Ovary (tissue), 10 donors: ENCODE data around the gene CHST14. TPM values are rescaled to one million over a fixed set of nuclear protein-coding genes. Genes with fewer than 3 reads are reported as not detected.

Experiments
- DNase-seq, 5 donors: peaks; one replicate each; pipeline ENCODE4 v3.0.0-alpha.2; 2019 to 2020
- H3K27ac ChIP-seq, 2 donors: fragments of 200-600 bp; one replicate each; pipeline versions ENCODE4 v1.5.1 to v1.8.0; 2019 to 2022
- H3K27me3 ChIP-seq: fragments of 200-600 bp; one replicate; pipeline ENCODE4 v1.8.0; 2022
- H3K36me3 ChIP-seq: fragments of 200-600 bp; sonication (generic); one replicate; pipeline ENCODE4 v1.5.1; 2019
- H3K4me1 ChIP-seq: one replicate; pipeline ENCODE4 v1.8.1; 2013; ENCODE audit warnings: mild to moderate bottlenecking, moderate library complexity; ENCODE audit not compliant: insufficient read depth
- H3K4me3 ChIP-seq: fragments of 200-600 bp; sonication (generic); one replicate; pipeline ENCODE4 v1.5.1; 2017
- H3K9me3 ChIP-seq, 2 donors: fragments of 200-600 bp in 1 of 2; sonication (generic) in 1 of 2; one replicate each; pipeline versions ENCODE4 v1.5.1 to v1.8.1; 2013 to 2019; ENCODE audit warnings: mild to moderate bottlenecking in 1 of 2, moderate library complexity in 1 of 2
- CTCF ChIP-seq, 3 donors: fragments of 450-650 bp in 2 of 3; fragments of 200-600 bp in 1 of 3; IDR thresholded peaks; one replicate each; pipeline versions ENCODE4 v1.5.1 to v1.8.0; 2016 to 2022; ENCODE audit warnings: antibody characterized with exemption in 3 of 3, mild to moderate bottlenecking in 1 of 3
- EP300 ChIP-seq: sonication (generic); formaldehyde crosslinking; IDR thresholded peaks from one replicate; pipeline ENCODE4 v1.6.1; 2017; ENCODE audit warnings: antibody characterized with exemption
- POLR2A ChIP-seq: fragments of 450-650 bp; IDR thresholded peaks from one replicate; pipeline ENCODE4 v1.6.1; 2017; ENCODE audit warnings: antibody characterized with exemption, mild to moderate bottlenecking, moderate library complexity
- WGBS, 3 donors: extraction: QIAGEN DNeasy Blood & Tissue Kit in 1 of 3; methylation state at CpG; one replicate each; pipeline versions ENCODE4 v1.1.5 to v1.1.7; 2013 to 2017; 5-methylcytosine and 5-hydroxymethylcytosine counted together
- intact Hi-C, 4 donors: fragments of 100-400 bp; cut with DNase I; formaldehyde crosslinking; loops; one replicate each; pipeline versions ENCODE4 v1.11.0 to v1.15.1; 2022 to 2023
- long read RNA-seq, 3 donors: library from polyadenylated mRNA in 2 of 3; unstranded in 2 of 3; transcript quantifications; one replicate each; pipeline ENCODE4 v2.0.0 and lab custom pipeline, GENCODE V29; 2021 to 2026
- polyA plus RNA-seq, 2 donors: library from polyadenylated mRNA; stranded (reverse); fragments of 200-250 nt in 1 of 2; fragments of 350-450 nt in 1 of 2; fragmentation: Illumina TruSeq in 1 of 2; extraction: RNeasy Lipid Tissue Mini Kit (QIAGEN cat#74804) in 1 of 2; gene quantifications; one replicate each; pipeline ENCODE4 v1.2.3, GENCODE V29; 2013 to 2014
- total RNA-seq, 7 donors: library from RNA; depleted of rRNA in 2 of 7; stranded (reverse); fragments of >200 nt in 2 of 7; fragmentation: NEBNext Ultra II Directional in 3 of 7; extraction: Animal tissue kit (Norgen Biotek cat#: 25700) in 3 of 7; gene quantifications; one replicate each; pipeline versions ENCODE4 v1.1.0 to v1.2.4, GENCODE V29; 2016 to 2023
- donor health status: DM: no; HTN: no; CAD: no; lungs with moderate emphysema.
- donor health status: DM: no; HTN: no; CAD: no.
- donor health status: Bipolar disorder and iron deficiency.
- donor health status: DM: yes; HTN: yes; CAD: no.
- donor health status: DM: no; HTN: no; CAD: no.
- donor health status: DM: yes; HTN: yes; CAD: no.

Gene CHST14, protein sequence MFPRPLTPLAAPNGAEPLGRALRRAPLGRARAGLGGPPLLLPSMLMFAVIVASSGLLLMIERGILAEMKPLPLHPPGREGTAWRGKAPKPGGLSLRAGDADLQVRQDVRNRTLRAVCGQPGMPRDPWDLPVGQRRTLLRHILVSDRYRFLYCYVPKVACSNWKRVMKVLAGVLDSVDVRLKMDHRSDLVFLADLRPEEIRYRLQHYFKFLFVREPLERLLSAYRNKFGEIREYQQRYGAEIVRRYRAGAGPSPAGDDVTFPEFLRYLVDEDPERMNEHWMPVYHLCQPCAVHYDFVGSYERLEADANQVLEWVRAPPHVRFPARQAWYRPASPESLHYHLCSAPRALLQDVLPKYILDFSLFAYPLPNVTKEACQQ
- total RNA-seq = 10 to 100 TPM in 6 of 7 donors, 1 to 10 TPM in 1; 8.2 to 28.3 (median 23.8) TPM
- polyA plus RNA-seq = 10 to 100 TPM; 19.9 to 25.8 TPM
- long read RNA-seq, donor 1, transcript CHST14-201 (1 exons, 3,574 nt) = major isoform, 27 of 27 reads
- long read RNA-seq, donor 1, partial matches to known transcripts = 0 of 27 reads
- long read RNA-seq, donor 1, other reads (novel, unspliced or antisense) = 0 of 27 reads
- long read RNA-seq, donor 2, transcript CHST14-201 (1 exons, 3,574 nt) = major isoform, 23 of 23 reads
- long read RNA-seq, donor 2, partial matches to known transcripts = 0 of 23 reads
- long read RNA-seq, donor 2, other reads (novel, unspliced or antisense) = 0 of 23 reads
- long read RNA-seq, donor 3, transcript CHST14-201 (1 exons, 3,574 nt) = major isoform, 32 of 32 reads
- long read RNA-seq, donor 3, partial matches to known transcripts = 0 of 32 reads
- long read RNA-seq, donor 3, other reads (novel, unspliced or antisense) = 0 of 32 reads

GRCh38 chr15:40470423-40471104, at the start of gene CHST14:
Gene CHST14 (plus strand): TSS chr15:40470984. CDS start chr15:40471214, 230 bp downstream.
- DNase-seq = peak; percentile 55 to 76 (median 67)
- no peaks in the 10 kb centered on the region for H3K27me3 ChIP-seq
- WGBS, 3 donors = 0 to 1% (median 1%) methylated on average over 33 to 52 of the region's 52 CpGs

GRCh38 chr15:40421246-40422157, 49.3 kb upstream of the CHST14 start:
- TF ChIP-seq EP300 (no peak), CTCF (IDR thresholded peaks at IDR 0.05) (peak; percentile 86 to 94 (median 90))
- Histone ChIP-seq H3K27me3 (no peaks in the 10 kb centered on the region), H3K27ac (peak overlapping the region in 1 of 2 donors; percentile 58), H3K36me3 (no peaks in the 10 kb centered on the region), H3K9me3 (no peaks in the 10 kb centered on the region), H3K4me3 (no peak overlapping the region), H3K4me1 (peaks cover 14% of the 10 kb centered on the region)
- peak; percentile 73 to 87 (median 83) for DNase-seq
- 5 to 15% (median 6%) methylated on average over 28 to 31 of the region's 31 CpGs for WGBS, 3 donors
- intact Hi-C loops = loop anchor here in 3 of 4 donors (2.0 to 10.0 kb wide), 8 partner anchors 54 to 377 kb away; partner anchors contain the start of gene ANKRD63 (in 2 of the 3)

More at GRCh38 chr15:40470423-40471104, at the start of gene CHST14:
- H3K4me3 ChIP-seq = peak within 1 kb of the TSS; percentile 69
- no peaks in the 10 kb centered on the region for H3K36me3 ChIP-seq
- intact Hi-C loops = no loop called here
- peaks cover 6% of the 10 kb centered on the region for H3K4me1 ChIP-seq
- no peaks in the 10 kb centered on the region for H3K9me3 ChIP-seq
- TF ChIP-seq CTCF (IDR thresholded peaks at IDR 0.05) (no peak), EP300 (no peak), POLR2A (no peak)
- peak within 1 kb of the TSS; percentile 74 to 89 for H3K27ac ChIP-seq

GRCh38 chr15:40424483-40425115, 46.2 kb upstream of the CHST14 start:
- H3K9me3 ChIP-seq = no peaks in the 10 kb centered on the region
- WGBS, 3 donors = 80 to 85% (median 84%) methylated on average over 6 of the region's 6 CpGs
- no peak for DNase-seq
- no peak overlapping the region for H3K4me3 ChIP-seq
- H3K27me3 ChIP-seq = no peaks in the 10 kb centered on the region
- H3K27ac ChIP-seq = no peak overlapping the region
- H3K4me1 ChIP-seq = peaks cover 14% of the 10 kb centered on the region
- no peaks in the 10 kb centered on the region for H3K36me3 ChIP-seq
- TF ChIP-seq EP300 (no peak), CTCF (IDR thresholded peaks at IDR 0.05) (no peak)
- intact Hi-C loops = loop anchor here in 3 of 4 donors (5.0 to 10.0 kb wide), 6 partner anchors 57 to 380 kb away; partner anchors contain the start of gene ANKRD63 (in 2 of the 3)
